Stimulated activated CD8-positive, alpha-beta memory T cell treated with anti-CD3 and anti-CD28 coated beads, Interleukin-15, amount 100 ng/mL, for 1 hour (primary cell): ENCODE data around the gene GOLGA6L25.
"Not testable (repeated sequence)": the region's sequence is repeated elsewhere in the genome, so short reads cannot be mapped to it uniquely, and the experiment has no call there.

Source experiments
- DNase-seq: peaks from one replicate; pipeline ENCODE4 v3.0.0-alpha.2; 2020; ENCODE audit warnings: low read depth

The GOLGA6L25 gene, protein sequence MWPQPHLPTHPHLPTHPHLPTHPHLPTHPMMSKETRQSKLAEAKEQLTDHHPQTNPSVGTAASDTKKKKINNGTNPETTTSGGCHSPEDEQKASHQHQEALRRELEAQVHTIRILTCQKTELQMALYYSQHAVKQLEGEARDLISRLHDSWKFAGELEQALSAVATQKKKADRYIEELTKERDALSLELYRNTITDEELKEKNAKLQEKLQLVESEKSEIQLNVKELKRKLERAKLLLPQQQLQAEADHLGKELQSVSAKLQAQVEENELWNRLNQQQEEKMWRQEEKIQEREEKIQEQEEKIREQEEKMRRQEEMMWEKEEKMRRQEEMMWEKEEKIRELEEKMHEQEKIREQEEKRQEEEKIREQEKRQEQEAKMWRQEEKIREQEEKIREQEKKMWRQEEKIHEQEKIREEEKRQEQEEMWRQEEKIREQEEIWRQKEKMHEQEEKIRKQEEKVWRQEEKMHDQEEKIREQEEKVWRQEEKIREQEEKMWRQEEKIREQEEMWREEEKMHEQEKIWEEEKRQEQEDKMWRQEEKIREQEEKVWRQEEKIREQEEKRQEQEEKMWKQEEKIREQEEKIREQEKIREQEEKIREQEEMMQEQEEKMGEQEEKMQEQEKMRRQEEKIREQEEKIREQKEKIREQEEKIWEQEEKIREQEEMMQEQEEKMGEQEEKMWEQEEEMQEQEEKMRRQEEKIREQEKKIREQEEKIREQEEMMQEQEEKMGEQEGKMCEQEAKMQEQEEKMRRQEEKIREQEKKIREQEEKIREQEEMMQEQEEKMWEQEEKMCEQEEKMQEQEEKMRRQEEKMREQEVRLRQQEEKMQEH

GRCh38 chr15:28553268-28553667 lies at the start of gene GOLGA6L25:
GOLGA6L25 (plus strand) TSS chr15:28553568; CDS start chr15:28553629, 61 bp downstream.
- DNase-seq, result not testable (repeated sequence)

GRCh38 chr15:28508217-28508889 lies 45.0 kb upstream of the GOLGA6L25 start:
- not testable (repeated sequence) for DNase-seq

DNA sequence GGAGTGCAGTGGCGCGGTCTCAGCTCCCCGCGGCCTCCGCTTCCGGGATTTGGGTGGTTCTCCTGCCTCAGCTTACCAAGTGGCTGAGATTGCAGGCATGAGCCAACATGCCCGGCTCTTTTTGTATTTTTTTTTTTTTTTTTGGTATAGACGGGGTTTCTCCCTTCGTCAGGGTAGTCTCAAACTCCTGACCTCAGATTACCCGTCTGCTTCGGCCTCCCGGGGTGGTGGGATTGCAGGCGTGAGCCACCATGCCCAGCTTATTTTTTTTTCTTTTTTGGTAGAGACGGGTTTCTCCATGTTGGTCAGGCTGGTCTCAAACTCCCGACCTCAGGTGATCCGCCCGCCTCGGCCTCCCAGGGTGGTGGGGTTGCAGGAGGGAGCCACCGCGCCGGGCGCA lies 39.2 kb upstream of the GOLGA6L25 start:
- not testable (repeated sequence) for DNase-seq

DNA sequence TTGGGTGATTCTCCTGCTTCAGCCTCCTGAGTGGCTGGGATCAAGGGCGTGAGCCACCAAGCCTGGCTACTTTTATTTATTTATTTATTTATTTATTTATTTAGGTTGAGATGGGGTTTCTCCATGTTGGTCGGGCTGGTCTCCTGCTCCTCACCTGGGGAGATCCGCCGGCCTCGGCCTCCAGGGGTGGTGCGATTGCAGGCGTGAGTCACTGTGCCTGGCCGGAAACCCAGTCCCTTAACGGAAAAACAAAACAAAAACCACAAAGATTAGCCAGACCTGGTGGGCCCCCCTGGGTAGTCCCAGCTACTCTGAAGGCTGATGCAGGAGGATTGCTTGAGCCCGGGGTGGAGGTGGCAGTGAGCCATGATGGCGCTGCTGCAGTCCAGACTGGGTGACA lies 38.2 kb upstream of the GOLGA6L25 start:
- DNase-seq, result not testable (repeated sequence)

DNA sequence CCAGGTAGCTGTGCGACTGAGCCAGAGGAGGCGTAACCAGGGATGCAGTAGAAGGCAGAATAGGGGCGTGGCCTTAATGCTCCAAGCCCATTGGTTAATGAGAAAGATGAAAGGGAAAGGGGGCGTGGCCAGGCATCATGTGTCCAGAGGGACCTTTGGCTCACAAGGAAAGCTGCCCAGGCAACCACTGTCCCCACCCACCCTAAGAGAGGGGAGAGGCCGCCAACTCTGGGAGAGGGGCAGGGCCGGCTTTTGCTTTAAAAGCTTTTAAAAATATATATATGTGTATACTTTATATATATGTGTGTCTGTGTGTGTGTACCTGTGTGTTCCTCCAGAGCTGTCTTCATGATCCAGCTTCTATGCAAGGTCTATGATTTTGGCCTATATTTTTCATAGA lies 20.4 kb upstream of the GOLGA6L25 start, which contains the start of gene GOLGA8G:
TSS of gene GOLGA8G (minus strand) at position 18 of the 400 bp plus-strand sequence. CDS start 62 bp downstream, outside the sequence.
- not testable (repeated sequence) for DNase-seq

DNA sequence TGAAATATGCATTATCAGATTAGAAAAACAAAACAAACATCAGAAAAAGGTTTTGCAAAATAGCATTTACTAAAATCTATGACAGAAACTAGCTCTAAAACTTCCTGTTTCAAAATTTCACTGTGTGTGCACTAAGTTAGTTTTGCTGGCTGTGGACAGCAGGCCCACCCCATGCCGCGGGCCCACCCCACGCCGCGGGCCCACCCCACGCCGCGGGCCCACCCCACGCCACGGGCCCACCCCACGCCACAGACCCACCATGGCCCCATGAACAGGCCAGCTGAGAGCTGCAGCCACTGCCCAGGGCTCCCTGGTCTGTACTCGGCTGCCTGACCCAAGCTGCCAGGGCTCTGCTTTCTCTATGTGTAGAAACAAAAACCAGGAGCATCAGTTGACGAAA lies 20.0 kb downstream of the GOLGA6L25 start:
- not testable (repeated sequence) for DNase-seq

DNA sequence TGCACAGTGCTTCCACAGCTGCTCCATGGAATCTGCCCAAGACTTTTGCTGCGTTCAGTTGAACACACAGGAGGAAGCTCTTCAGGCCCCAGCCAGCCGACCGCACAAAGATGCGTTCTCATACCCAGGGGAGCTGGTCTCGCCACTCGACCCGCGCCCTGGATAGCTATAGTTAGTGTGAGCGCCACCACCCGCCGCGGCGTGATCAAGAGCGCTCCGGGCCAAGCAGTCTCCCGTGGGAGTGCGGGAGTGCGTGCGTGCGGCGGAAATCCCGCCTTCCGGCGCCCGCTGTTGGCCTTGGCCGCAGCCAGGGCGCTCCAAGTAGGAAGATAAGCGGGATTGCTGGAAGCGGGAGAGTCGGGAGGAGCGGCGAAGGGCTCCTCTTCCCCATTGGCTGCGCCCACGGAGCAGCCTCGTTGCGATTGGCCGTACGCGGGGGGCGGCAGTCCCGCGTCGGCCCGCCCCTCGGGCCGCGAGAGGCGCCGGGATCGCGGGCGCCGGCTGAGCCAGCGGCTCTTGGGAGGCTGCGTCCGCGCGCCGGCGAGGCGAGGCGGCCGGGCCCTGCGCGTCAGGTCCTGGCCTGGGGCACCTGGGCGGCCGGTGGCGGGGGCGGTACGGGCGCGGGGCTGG lies 35.7 kb downstream of the GOLGA6L25 start:
- not testable (repeated sequence) for DNase-seq

GRCh38 chr15:28589769-28590168 lies 36.4 kb downstream of the GOLGA6L25 start:
- not testable (repeated sequence) for DNase-seq

GRCh38 chr15:28592395-28592794 lies 39.0 kb downstream of the GOLGA6L25 start:
- DNase-seq, result not testable (repeated sequence)

DNA sequence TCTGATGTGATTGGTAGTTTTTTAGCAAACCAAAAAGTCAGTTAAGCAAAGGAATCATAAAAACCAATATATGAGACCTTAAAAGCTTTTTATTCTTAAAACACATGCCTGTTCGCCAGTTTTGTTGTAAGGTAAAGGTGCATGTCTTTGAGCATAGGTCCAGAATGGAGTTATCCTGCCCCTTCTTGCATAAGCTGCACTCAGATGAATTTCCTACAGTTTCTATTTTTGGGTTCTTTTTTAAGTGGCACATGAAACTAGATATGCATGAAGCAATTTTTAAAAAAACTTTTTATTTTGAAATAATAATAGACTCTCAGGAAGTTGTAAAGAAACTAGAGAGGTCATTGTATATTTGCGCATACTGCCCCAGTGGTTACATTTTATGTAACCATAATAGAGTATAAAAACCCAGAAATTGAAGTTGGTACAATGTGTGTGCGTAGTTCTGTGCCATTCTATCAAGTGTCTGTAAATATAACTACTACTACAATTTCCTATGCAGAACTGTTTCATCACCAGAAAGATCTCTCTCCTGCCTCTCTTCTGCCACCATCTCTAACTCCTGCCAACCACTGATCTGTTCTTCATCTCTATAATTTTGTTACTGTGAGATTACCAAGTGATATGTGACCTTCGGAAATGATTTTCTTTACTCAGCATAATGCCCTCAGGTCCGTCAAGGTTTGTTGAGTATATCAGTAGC lies 40.2 kb downstream of the GOLGA6L25 start:
- DNase-seq, result not testable (repeated sequence)

GRCh38 chr15:28597471-28597870 lies 44.1 kb downstream of the GOLGA6L25 start:
- not testable (repeated sequence) for DNase-seq

- not testable (repeated sequence) for DNase-seq
These were observed 44.8 kb downstream of the GOLGA6L25 start for GRCh38 chr15:28598209-28598608.

- DNase-seq, result not testable (repeated sequence)
These were observed 48.8 kb downstream of the GOLGA6L25 start for GRCh38 chr15:28602152-28602551.
